ENCODE measurements around the gene CCNA2.

Gene CCNA2

GRCh38 chr4:121776610-121777401 lies 46.9 kb downstream of the CCNA2 start:
- no peaks in the 10 kb centered on the region for H3K9me3 Mint-ChIP-seq
- H3K4me3 Mint-ChIP-seq = no peak overlapping the region
- DNase-seq (ENCODE audit: low spot score) = no peak
- peaks cover 45% of the 10 kb centered on the region for H3K27me3 Mint-ChIP-seq (ENCODE audit: low read depth)
- no peak overlapping the region for H3K27ac Mint-ChIP-seq
- peaks cover 1% of the 10 kb centered on the region for H3K4me1 Mint-ChIP-seq (ENCODE audit: low read depth)
- H3K36me3 Mint-ChIP-seq (ENCODE audit: low read depth) = no peaks in the 10 kb centered on the region

- Mint-ChIP-seq H3K27ac (no peak overlapping the region), H3K36me3 (ENCODE audit: low read depth) (no peaks in the 10 kb centered on the region), H3K9me3 (no peaks in the 10 kb centered on the region), H3K4me3 (no peak overlapping the region), H3K4me1 (ENCODE audit: low read depth) (peaks cover 1% of the 10 kb centered on the region), H3K27me3 (ENCODE audit: low read depth) (peaks cover 49% of the 10 kb centered on the region)
- DNase-seq (ENCODE audit: low spot score) = no peak
These were observed 49.8 kb downstream of the CCNA2 start for GRCh38 chr4:121773883-121774282.

GRCh38 chr4:121771869-121772268 lies 51.8 kb downstream of the CCNA2 start:
- Mint-ChIP-seq H3K4me1 (ENCODE audit: low read depth) (no peaks in the 10 kb centered on the region), H3K4me3 (no peak overlapping the region), H3K36me3 (ENCODE audit: low read depth) (no peaks in the 10 kb centered on the region), H3K9me3 (no peaks in the 10 kb centered on the region), H3K27ac (no peak overlapping the region), H3K27me3 (ENCODE audit: low read depth) (peaks cover 53% of the 10 kb centered on the region)
- no peak for DNase-seq (ENCODE audit: low spot score)

GRCh38 chr4:121769341-121769740 lies 54.3 kb downstream of the CCNA2 start:
- H3K36me3 Mint-ChIP-seq (ENCODE audit: low read depth) = no peaks in the 10 kb centered on the region
- no peaks in the 10 kb centered on the region for H3K9me3 Mint-ChIP-seq
- no peak overlapping the region for H3K4me3 Mint-ChIP-seq
- H3K4me1 Mint-ChIP-seq (ENCODE audit: low read depth) = peaks cover 3% of the 10 kb centered on the region
- peaks cover 72% of the 10 kb centered on the region for H3K27me3 Mint-ChIP-seq (ENCODE audit: low read depth)
- no peak for DNase-seq (ENCODE audit: low spot score)
- no peak overlapping the region for H3K27ac Mint-ChIP-seq

GRCh38 chr4:121767166-121767565 lies 56.5 kb downstream of the CCNA2 start:
- no peaks in the 10 kb centered on the region for H3K36me3 Mint-ChIP-seq (ENCODE audit: low read depth)
- peaks cover 80% of the 10 kb centered on the region for H3K27me3 Mint-ChIP-seq (ENCODE audit: low read depth)
- no peak overlapping the region for H3K27ac Mint-ChIP-seq
- H3K4me1 Mint-ChIP-seq (ENCODE audit: low read depth) = peaks cover 6% of the 10 kb centered on the region
- H3K9me3 Mint-ChIP-seq = no peaks in the 10 kb centered on the region
- no peak for DNase-seq (ENCODE audit: low spot score)
- H3K4me3 Mint-ChIP-seq = no peak overlapping the region
